Neuronal stem cell (in vitro differentiated cells): ENCODE measurements around the gene YLPM1.

Experiments
- DNase-seq: peaks from one replicate; pipeline ENCODE4 v3.0.0-alpha.2; 2013; ENCODE audit warnings: low spot score
- H2AFZ ChIP-seq: one replicate; pipeline ENCODE4 v1.6.1; 2013; ENCODE audit warnings: mild to moderate bottlenecking, low read length, inconsistent platforms
- H2AK5ac ChIP-seq: 2 replicates; pipeline ENCODE4 v1.6.1; 2013; ENCODE audit warnings: low read depth, mild to moderate bottlenecking, inconsistent platforms, low read length, moderate library complexity, mixed read lengths
- H2BK120ac ChIP-seq: 2 replicates; pipeline ENCODE4 v1.6.1; 2013; ENCODE audit warnings: low read depth, mild to moderate bottlenecking, inconsistent platforms, low read length, moderate library complexity, mixed read lengths
- H2BK12ac ChIP-seq: one replicate; pipeline ENCODE4 v1.6.1; 2013; ENCODE audit warnings: low read length, inconsistent platforms
- H2BK15ac ChIP-seq: 2 replicates; pipeline ENCODE4 v1.6.1; 2013; ENCODE audit warnings: mild to moderate bottlenecking, low read length, inconsistent platforms, mixed read lengths
- H2BK5ac ChIP-seq: one replicate; pipeline ENCODE4 v1.6.1; 2013; ENCODE audit warnings: inconsistent platforms, mild to moderate bottlenecking, low read length, moderate library complexity
- H3K14ac ChIP-seq: one replicate; pipeline ENCODE4 v1.6.1; 2013; ENCODE audit warnings: low read length, inconsistent platforms
- H3K18ac ChIP-seq: 2 replicates; pipeline ENCODE4 v1.6.1; 2013; ENCODE audit warnings: low read length, inconsistent platforms
- H3K23ac ChIP-seq: 2 replicates; pipeline ENCODE4 v1.6.1; 2013; ENCODE audit warnings: low read depth, mild to moderate bottlenecking, mixed read lengths, low read length, inconsistent platforms; ENCODE audit not compliant: poor library complexity
- H3K27ac ChIP-seq: replicated peaks from 3 replicates; pipeline ENCODE4 v1.5.1; 2013; ENCODE audit warnings: low read length, inconsistent platforms
- H3K27me3 ChIP-seq, 3 experiments: 2 replicates each; pipeline ENCODE4 v1.6.1; 2013; ENCODE audit warnings: low read length in 3 of 3, mild to moderate bottlenecking in 2 of 3, inconsistent platforms in 1 of 3, low read depth in 1 of 3, mixed read lengths in 1 of 3, moderate library complexity in 1 of 3; ENCODE audit not compliant: control insufficient read depth in 3 of 3, insufficient read depth in 3 of 3
- H3K36me3 ChIP-seq, 2 donors: replicated peaks in 1 of 2; 2 replicates each; pipeline ENCODE4 v1.6.1; 2013; ENCODE audit warnings: low read length in 2 of 2; ENCODE audit not compliant: control insufficient read depth in 2 of 2, insufficient read depth in 2 of 2
- H3K4ac ChIP-seq: 2 replicates; pipeline ENCODE4 v1.6.1; 2013; ENCODE audit warnings: inconsistent platforms, mild to moderate bottlenecking, low read length, moderate library complexity
- H3K4me1 ChIP-seq, 2 donors: 1 replicate in 1 of 2; 2 replicates in 1 of 2; pipeline ENCODE4 v1.6.1; 2013; ENCODE audit warnings: low read length in 2 of 2, low read depth in 1 of 2; ENCODE audit not compliant: control insufficient read depth in 2 of 2, insufficient read depth in 1 of 2
- H3K4me2 ChIP-seq: one replicate; pipeline ENCODE4 v1.6.1; 2013; ENCODE audit warnings: mild to moderate bottlenecking, low read length, inconsistent platforms; ENCODE audit not compliant: insufficient read depth, poor library complexity, severe bottlenecking
- H3K4me3 ChIP-seq, 2 donors: 2 replicates each; pipeline ENCODE4 v1.5.1; 2013; ENCODE audit warnings: low read length in 2 of 2, mild to moderate bottlenecking in 2 of 2, inconsistent platforms in 1 of 2, moderate library complexity in 1 of 2
- H3K79me1 ChIP-seq: one replicate; pipeline ENCODE4 v1.6.1; 2013; ENCODE audit warnings: low read depth, mild to moderate bottlenecking, inconsistent platforms, low read length, moderate library complexity
- H3K9ac ChIP-seq: one replicate; pipeline ENCODE4 v1.6.1; 2013; ENCODE audit warnings: mild to moderate bottlenecking, low read depth, low read length, inconsistent platforms; ENCODE audit not compliant: poor library complexity
- H3K9me3 ChIP-seq, 2 donors: replicated peaks in 1 of 2; 2 replicates each; pipeline versions ENCODE3 to v1.6.1; 2013; ENCODE audit warnings: low read length in 2 of 2, mild to moderate bottlenecking in 2 of 2, inconsistent platforms in 1 of 2, low read depth in 1 of 2, mixed read lengths in 1 of 2, moderate library complexity in 1 of 2; ENCODE audit not compliant: control insufficient read depth in 2 of 2, insufficient read depth in 1 of 2
- H4K8ac ChIP-seq: one replicate; pipeline ENCODE4 v1.6.1; 2013; ENCODE audit warnings: low read depth, mild to moderate bottlenecking, inconsistent platforms, low read length, moderate library complexity
- H4K91ac ChIP-seq: one replicate; pipeline ENCODE4 v1.6.1; 2013; ENCODE audit warnings: low read length, low read depth, mild to moderate bottlenecking, inconsistent platforms; ENCODE audit not compliant: poor library complexity
- WGBS, 2 donors: extraction: QIAGEN DNeasy Blood & Tissue Kit; methylation state at CpG; one replicate each; pipeline ENCODE4 v1.1.7; 2013; ENCODE audit warnings: missing lambda C conversion rate in 2 of 2, mixed read lengths in 1 of 2; ENCODE audit not compliant: insufficient read length in 2 of 2, insufficient replicate concordance in 1 of 2; ENCODE audit errors: extremely low coverage in 2 of 2; 5-methylcytosine and 5-hydroxymethylcytosine counted together

YLPM1 gene

GRCh38 chr14:74865156-74865555, 102.0 kb downstream of the YLPM1 start:
- Histone ChIP-seq H3K9me3 (no peaks in the 10 kb centered on the region), H3K27me3 (peaks cover 0 to 9% (median 0%) of the 10 kb centered on the region in 3 experiments), H2AK5ac (no peak overlapping the region), H2BK15ac (no peak overlapping the region), H3K4me2 (no peak overlapping the region), H2AFZ (no peak overlapping the region), H2BK5ac (no peak overlapping the region), H3K23ac (no peak overlapping the region), H3K4me3 (no peak overlapping the region), H3K18ac (no peak overlapping the region), H3K27ac (no peak overlapping the region), H3K36me3 (no peaks in the 10 kb centered on the region), H4K91ac (no peak overlapping the region), H3K4me1 (no peaks in the 10 kb centered on the region), H3K4ac (no peak overlapping the region), H2BK120ac (no peak overlapping the region), H4K8ac (no peak overlapping the region), H3K79me1 (no peaks in the 10 kb centered on the region), H2BK12ac (no peak overlapping the region), H3K9ac (no peak overlapping the region), H3K14ac (no peak overlapping the region)
- WGBS, 2 donors = no CpG with 5 or more reads among the region's 5 CpGs
- DNase-seq = no peak

DNA sequence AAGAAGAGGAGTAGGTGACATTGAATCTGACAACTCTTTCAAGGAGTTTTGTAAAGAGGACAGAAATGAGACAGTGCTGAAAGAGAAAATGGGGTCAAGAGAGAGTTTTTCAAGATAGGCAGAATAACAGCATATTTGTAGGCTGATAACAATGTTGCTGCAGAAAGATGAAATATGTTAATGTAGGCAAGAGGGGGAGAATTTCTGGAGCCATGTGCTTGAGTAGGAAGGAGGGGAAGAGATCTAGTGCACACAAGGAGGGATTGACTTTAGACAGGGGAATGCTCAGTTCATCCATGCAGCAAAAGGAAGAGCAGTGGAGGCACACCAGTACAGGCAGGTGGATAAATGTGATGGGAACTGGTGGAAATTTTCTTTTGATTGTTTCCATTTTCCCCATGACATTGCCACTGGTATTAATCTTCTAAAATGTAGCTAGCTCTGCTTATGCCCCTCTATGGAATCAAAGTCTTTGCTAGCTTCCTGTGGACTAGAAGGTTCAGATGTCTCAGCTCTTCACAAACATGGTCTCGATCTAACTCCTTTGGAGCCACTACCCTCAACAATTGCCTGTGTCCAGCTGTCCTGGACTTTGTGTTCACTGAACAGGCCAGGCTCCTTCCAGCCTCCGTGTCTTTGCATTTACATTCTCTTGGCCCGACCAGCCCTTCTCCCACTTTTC, 103.7 kb downstream of the YLPM1 start:
- H3K4ac ChIP-seq = no peak overlapping the region
- H3K4me3 ChIP-seq = no peak overlapping the region
- no peak overlapping the region for H3K14ac ChIP-seq
- H3K36me3 ChIP-seq = no peaks in the 10 kb centered on the region
- WGBS, 2 donors = no CpG with 5 or more reads among the region's 3 CpGs
- H3K27me3 ChIP-seq = peaks cover 0 to 14% (median 0%) of the 10 kb centered on the region in 3 experiments
- H4K8ac ChIP-seq = no peak overlapping the region
- no peak overlapping the region for H2BK120ac ChIP-seq
- H2AK5ac ChIP-seq = no peak overlapping the region
- H3K9me3 ChIP-seq = no peaks in the 10 kb centered on the region
- H4K91ac ChIP-seq = no peak overlapping the region
- H3K4me2 ChIP-seq = no peak overlapping the region
- H3K23ac ChIP-seq = no peak overlapping the region
- H3K27ac ChIP-seq = no peak overlapping the region
- H2BK12ac ChIP-seq = no peak overlapping the region
- no peaks in the 10 kb centered on the region for H3K4me1 ChIP-seq
- H2BK5ac ChIP-seq = no peak overlapping the region
- DNase-seq = no peak
- H2AFZ ChIP-seq = no peak overlapping the region
- H3K9ac ChIP-seq = no peak overlapping the region
- no peaks in the 10 kb centered on the region for H3K79me1 ChIP-seq
- no peak overlapping the region for H3K18ac ChIP-seq
- H2BK15ac ChIP-seq = no peak overlapping the region

DNA sequence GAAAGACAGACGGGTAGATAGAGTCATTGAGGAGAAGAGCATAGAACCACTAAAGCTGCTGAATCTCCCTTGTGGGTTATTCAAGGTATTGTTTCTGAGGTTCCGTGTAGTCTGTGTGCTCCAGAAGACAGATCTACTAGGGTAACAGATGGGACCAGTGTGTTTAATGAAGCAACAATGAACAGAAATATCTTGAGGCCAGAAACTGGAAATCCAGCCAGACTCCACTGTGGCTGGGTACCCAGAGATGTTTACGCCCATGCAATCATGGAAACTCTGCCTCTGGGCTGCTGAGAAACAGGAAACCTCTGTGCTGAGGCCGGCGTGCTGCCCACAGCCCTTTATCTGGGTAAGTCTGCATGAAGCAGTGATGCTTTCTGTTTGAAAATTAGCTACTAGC, 104.6 kb downstream of the YLPM1 start:
- peaks cover 0 to 15% (median 0%) of the 10 kb centered on the region in 3 experiments for H3K27me3 ChIP-seq
- H3K23ac ChIP-seq = no peak overlapping the region
- no peak overlapping the region for H3K4ac ChIP-seq
- no peak overlapping the region for H2BK5ac ChIP-seq
- H3K4me1 ChIP-seq = no peaks in the 10 kb centered on the region
- no peak overlapping the region for H2BK120ac ChIP-seq
- peak overlapping the region; percentile 52 for H2AFZ ChIP-seq
- no peak overlapping the region for H4K8ac ChIP-seq
- no peak overlapping the region for H3K18ac ChIP-seq
- H3K9ac ChIP-seq = no peak overlapping the region
- no peaks in the 10 kb centered on the region for H3K79me1 ChIP-seq
- no peaks in the 10 kb centered on the region for H3K9me3 ChIP-seq
- no peak overlapping the region for H3K4me3 ChIP-seq
- no peaks in the 10 kb centered on the region for H3K36me3 ChIP-seq
- no peak overlapping the region for H2AK5ac ChIP-seq
- no peak overlapping the region for H3K27ac ChIP-seq
- H4K91ac ChIP-seq = no peak overlapping the region
- DNase-seq = no peak
- no peak overlapping the region for H3K4me2 ChIP-seq
- H2BK15ac ChIP-seq = no peak overlapping the region
- H2BK12ac ChIP-seq = no peak overlapping the region
- H3K14ac ChIP-seq = no peak overlapping the region
- WGBS, 2 donors = no CpG with 5 or more reads among the region's 5 CpGs

DNA sequence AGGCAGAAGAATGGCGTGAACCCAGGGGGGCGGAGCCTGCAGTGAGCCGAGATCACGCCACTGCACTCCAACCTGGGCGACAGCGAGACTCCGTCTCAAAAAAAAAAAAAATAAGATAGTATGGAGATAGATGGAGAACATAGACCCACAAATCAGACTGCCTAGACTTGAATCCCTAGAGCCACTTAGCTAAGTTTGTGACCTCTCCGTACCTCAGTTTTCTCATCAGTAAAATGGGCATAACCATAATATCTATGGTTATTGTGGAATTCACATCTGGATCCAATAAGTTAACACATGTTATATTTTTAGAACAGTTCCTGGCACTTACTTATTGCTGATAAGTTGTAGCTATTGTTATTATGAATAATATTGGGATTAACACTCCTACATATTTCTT, 105.6 kb downstream of the YLPM1 start:
- no peaks in the 10 kb centered on the region for H3K79me1 ChIP-seq
- H3K9me3 ChIP-seq = no peaks in the 10 kb centered on the region
- no peak overlapping the region for H3K4me2 ChIP-seq
- H3K4ac ChIP-seq = no peak overlapping the region
- no peaks in the 10 kb centered on the region for H3K36me3 ChIP-seq
- H3K4me1 ChIP-seq = no peaks in the 10 kb centered on the region
- DNase-seq = no peak
- no peak overlapping the region for H3K18ac ChIP-seq
- no peak overlapping the region for H3K9ac ChIP-seq
- no peak overlapping the region for H2BK12ac ChIP-seq
- H2BK5ac ChIP-seq = no peak overlapping the region
- H3K14ac ChIP-seq = no peak overlapping the region
- H2BK120ac ChIP-seq = no peak overlapping the region
- no peak overlapping the region for H2BK15ac ChIP-seq
- no peak overlapping the region for H2AFZ ChIP-seq
- no peak overlapping the region for H2AK5ac ChIP-seq
- no peak overlapping the region for H4K91ac ChIP-seq
- WGBS, 2 donors = no CpG with 5 or more reads among the region's 8 CpGs
- no peak overlapping the region for H3K27ac ChIP-seq
- H3K23ac ChIP-seq = no peak overlapping the region
- H4K8ac ChIP-seq = no peak overlapping the region
- no peak overlapping the region for H3K4me3 ChIP-seq
- peaks cover 0 to 13% (median 0%) of the 10 kb centered on the region in 3 experiments for H3K27me3 ChIP-seq
